Fibroblast of skin of left quadriceps (primary cell): Measurements from ENCODE around the gene PCDHB3.
"Not testable (repeated sequence)": the region's sequence is repeated elsewhere in the genome, so short reads cannot be mapped to it uniquely, and the experiment has no call there.

Experiments
- DNase-seq, 2 experiments: peaks; one replicate each; pipeline ENCODE4 v3.0.0-alpha.2; 2013; ENCODE audit warnings: low read depth in 2 of 2

The PCDHB3 gene

GRCh38 chr5:141100243-141100805, at the start of gene PCDHB3:
PCDHB3 (plus strand) TSS chr5:141100473; CDS start chr5:141100650, 177 bp downstream.
- no peak for DNase-seq

- DNase-seq = no peak
Measured at GRCh38 chr5:141050622-141051520, 49.4 kb upstream of the PCDHB3 start, which contains the start of gene PCDHB1. PCDHB1 (plus strand) TSS chr5:141051374; CDS start chr5:141051471, 97 bp downstream.

DNA sequence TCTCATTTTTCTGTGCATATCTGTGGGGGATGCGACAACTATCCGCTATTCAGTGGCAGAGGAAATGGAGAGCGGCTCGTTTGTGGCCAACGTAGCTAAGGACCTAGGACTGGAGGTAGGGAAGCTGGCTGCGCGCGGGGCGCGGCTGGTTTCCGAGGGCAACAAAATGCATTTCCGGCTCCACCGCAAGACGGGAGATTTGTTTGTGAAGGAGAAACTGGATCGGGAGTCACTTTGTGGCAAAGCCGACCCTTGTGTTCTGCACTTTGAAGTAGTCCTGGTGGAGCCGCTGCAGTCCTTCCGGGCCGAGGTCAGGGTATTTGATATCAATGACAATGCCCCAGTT, 48.8 kb upstream of the PCDHB3 start:
- DNase-seq = no peak

- DNase-seq = no peak
Measured at GRCh38 chr5:141077826-141078225, 22.4 kb upstream of the PCDHB3 start.

GRCh38 chr5:141082228-141082627, 18.0 kb upstream of the PCDHB3 start:
- DNase-seq = no peak

- peak in 1 of 2 experiments; percentile 6 for DNase-seq
Measured at GRCh38 chr5:141084487-141084989, 15.7 kb upstream of the PCDHB3 start.

GRCh38 chr5:141094481-141095262, 5.6 kb upstream of the PCDHB3 start, which contains the start of gene PCDHB2:
PCDHB2 (plus strand) TSS chr5:141094615; CDS start chr5:141094791, 176 bp downstream.
- DNase-seq = peak; percentile 22 to 31

DNA sequence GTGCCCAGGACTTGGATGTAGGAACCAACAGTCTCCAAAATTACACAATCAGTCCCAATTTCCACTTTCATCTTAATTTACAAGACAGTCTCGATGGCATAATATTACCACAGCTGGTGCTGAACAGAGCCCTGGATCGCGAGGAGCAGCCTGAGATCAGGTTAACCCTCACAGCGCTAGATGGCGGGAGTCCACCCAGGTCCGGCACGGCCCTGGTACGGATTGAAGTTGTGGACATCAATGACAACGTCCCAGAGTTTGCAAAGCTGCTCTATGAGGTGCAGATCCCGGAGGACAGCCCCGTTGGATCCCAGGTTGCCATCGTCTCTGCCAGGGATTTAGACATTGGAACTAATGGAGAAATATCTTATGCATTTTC, 5.0 kb upstream of the PCDHB3 start:
- no peak for DNase-seq

DNA sequence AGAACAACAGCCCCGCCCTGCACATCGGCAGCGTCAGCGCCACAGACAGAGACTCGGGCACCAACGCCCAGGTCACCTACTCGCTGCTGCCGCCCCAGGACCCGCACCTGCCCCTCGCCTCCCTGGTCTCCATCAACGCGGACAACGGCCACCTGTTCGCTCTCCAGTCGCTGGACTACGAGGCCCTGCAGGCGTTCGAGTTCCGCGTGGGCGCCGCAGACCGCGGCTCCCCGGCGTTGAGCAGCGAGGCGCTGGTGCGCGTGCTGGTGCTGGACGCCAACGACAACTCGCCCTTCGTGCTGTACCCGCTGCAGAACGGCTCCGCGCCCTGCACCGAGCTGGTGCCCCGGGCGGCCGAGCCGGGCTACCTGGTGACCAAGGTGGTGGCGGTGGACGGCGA, 4.1 kb upstream of the PCDHB3 start:
- not testable (repeated sequence) for DNase-seq

DNA sequence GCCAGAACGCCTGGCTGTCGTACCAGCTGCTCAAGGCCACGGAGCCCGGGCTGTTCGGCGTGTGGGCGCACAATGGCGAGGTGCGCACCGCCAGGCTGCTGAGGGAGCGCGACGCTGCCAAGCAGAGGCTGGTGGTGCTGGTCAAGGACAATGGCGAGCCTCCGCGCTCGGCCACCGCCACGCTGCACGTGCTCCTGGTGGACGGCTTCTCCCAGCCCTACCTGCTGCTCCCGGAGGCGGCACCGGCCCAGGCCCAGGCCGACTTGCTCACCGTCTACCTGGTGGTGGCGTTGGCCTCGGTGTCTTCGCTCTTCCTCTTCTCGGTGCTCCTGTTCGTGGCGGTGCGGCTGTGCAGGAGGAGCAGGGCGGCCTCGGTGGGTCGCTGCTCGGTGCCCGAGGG, 3.7 kb upstream of the PCDHB3 start:
- not testable (repeated sequence) for DNase-seq

DNA sequence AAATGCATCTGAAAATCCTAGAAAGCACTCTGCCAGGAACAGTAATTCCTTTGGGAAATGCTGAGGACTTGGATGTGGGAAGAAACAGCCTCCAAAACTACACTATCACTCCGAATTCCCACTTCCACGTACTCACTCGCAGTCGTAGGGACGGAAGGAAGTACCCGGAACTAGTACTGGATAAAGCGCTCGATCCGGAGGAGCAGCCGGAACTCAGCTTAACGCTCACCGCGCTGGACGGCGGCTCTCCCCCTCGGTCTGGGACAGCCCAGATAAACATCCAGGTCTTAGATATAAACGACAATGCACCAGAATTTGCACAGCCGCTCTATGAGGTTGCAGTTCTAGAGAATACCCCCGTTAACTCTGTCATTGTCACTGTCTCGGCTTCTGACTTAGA, 786 bp downstream of the PCDHB3 start:
- no peak for DNase-seq

- DNase-seq = not testable (repeated sequence)
Measured at GRCh38 chr5:141102070-141102469, 1.8 kb downstream of the PCDHB3 start.

GRCh38 chr5:141102471-141102870, 2.2 kb downstream of the PCDHB3 start:
- DNase-seq = not testable (repeated sequence)

GRCh38 chr5:141105350-141105749, 5.1 kb downstream of the PCDHB3 start:
- DNase-seq = no peak

- no peak for DNase-seq
Measured at GRCh38 chr5:141119250-141119649, 19.0 kb downstream of the PCDHB3 start.

GRCh38 chr5:141121563-141121962, 21.3 kb downstream of the PCDHB3 start, which contains the start of gene PCDHB4:
PCDHB4 (plus strand) TSS chr5:141121818; CDS start chr5:141121999, 181 bp downstream.
- DNase-seq = no peak

DNA sequence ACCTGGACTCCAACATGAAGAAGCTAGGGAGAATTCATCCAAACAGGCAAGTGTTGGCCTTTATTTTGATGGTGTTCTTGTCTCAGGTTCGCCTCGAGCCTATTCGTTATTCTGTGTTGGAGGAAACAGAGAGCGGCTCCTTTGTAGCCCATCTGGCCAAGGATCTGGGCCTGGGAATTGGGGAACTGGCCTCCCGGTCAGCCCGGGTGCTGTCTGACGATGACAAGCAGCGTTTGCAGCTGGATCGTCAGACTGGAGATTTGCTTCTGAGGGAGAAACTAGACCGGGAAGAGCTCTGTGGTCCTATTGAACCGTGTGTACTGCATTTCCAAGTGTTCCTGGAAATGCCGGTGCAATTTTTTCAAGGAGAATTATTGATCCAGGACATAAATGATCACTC, 21.7 kb downstream of the PCDHB3 start:
- DNase-seq = no peak

GRCh38 chr5:141123396-141124135, 23.3 kb downstream of the PCDHB3 start:
- DNase-seq = not testable (repeated sequence)

- no peak for DNase-seq
Measured at GRCh38 chr5:141127305-141127704, 27.0 kb downstream of the PCDHB3 start.

DNA sequence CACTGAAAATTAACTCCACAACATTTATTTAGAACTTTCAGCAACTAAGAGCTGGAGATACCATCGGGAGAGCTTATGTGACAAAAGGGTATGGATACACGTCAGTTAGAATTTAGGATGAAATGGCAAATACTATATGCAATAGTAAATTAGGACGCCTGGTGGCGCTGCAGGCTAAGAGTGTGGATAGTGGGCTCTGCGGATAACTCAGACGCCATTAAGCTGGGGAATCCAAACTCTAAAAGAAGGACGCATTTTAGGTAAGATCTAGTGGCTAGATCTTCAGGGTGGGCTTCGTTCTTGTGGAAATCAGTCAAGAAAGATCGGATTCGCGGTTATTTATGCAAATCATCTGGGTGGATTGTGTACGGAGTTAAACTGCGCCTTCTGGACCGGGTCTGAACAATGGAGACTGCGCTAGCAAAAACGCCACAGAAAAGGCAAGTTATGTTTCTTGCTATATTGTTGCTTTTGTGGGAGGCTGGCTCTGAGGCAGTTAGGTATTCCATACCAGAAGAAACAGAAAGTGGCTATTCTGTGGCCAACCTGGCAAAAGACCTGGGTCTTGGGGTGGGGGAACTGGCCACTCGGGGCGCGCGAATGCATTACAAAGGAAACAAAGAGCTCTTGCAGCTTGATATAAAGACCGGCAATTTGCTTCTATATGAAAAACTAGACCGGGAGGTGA, 34.9 kb downstream of the PCDHB3 start, which contains the start of gene PCDHB5:
PCDHB5 (plus strand) TSS at position 177 of the 688 bp plus-strand sequence; CDS start at position 406, 229 bp downstream.
- no peak for DNase-seq
